GM12878 (cell line): Measurements from ENCODE around the gene MT3. TPM values are rescaled to one million over a fixed set of nuclear protein-coding genes. Genes with fewer than 3 reads are reported as not detected.

Experiments
- ATAC-seq: fragments of 200-7000 bp; cut with Tn5 transposase; 3 replicates; pipeline ENCODE4 v1.9.1; 2020; ENCODE audit warnings: mild to moderate bottlenecking, moderate library complexity
- BruUV-seq: library from RNA; stranded (reverse); fragments of 400-500 nt; replicated peaks from 2 replicates; lab custom pipeline; 2021; lab: Mats Ljungman, UMichigan
- CTCF ChIA-PET: fragments of 300-600 bp; sonication (Branson Sonifier 250); formaldehyde crosslinking; extraction: SDS; loops from one replicate; lab custom pipeline; 2021; ENCODE audit warnings: inconsistent platforms; lab: Yijun Ruan, JAX
- POLR2A ChIA-PET: fragments of 350-600 bp; formaldehyde crosslinking; extraction: SDS; loops from one replicate; lab custom pipeline; 2021; ENCODE audit warnings: inconsistent platforms; lab: Charles Lee
- RAD21 ChIA-PET: fragments of 300-600 bp; sonication (Branson Sonifier 250); formaldehyde crosslinking; loops from one replicate; lab custom pipeline; 2023; ENCODE audit warnings: antibody characterized with exemption; ENCODE audit not compliant: unreplicated experiment; lab: Charles Lee
- SMC1A ChIA-PET: fragments of 300-600 bp; sonication (Branson Sonifier 250); formaldehyde crosslinking; loops from one replicate; lab custom pipeline; 2023; ENCODE audit not compliant: unreplicated experiment, uncharacterized antibody; lab: Charles Lee
- DNase-seq: peaks from one replicate; pipeline ENCODE4 v3.0.0-alpha.2; 2011; ENCODE audit warnings: low read depth, low spot score
- FAIRE-seq: peaks from 3 replicates; lab custom pipeline; 2011; peaks lifted over from hg19 to GRCh38; lab: Jason Lieb, UNC
- H2AFZ ChIP-seq: 2 replicates; pipeline ENCODE4 v1.6.0; 2011; ENCODE audit warnings: low read depth, low read length, control low read depth; ENCODE audit not compliant: control insufficient read depth
- H3K27ac ChIP-seq: 2 replicates; pipeline ENCODE4 v1.5.1; 2011; ENCODE audit warnings: control low read depth; ENCODE audit not compliant: control insufficient read depth, insufficient read depth
- H3K27me3 ChIP-seq, 2 experiments: replicated peaks in 1 of 2; 2 replicates each; pipeline versions ENCODE4 v1.6.0 to v1.6.1; 2011; ENCODE audit warnings: low read length in 1 of 2; ENCODE audit not compliant: control insufficient read depth in 2 of 2, insufficient read depth in 2 of 2
- H3K36me3 ChIP-seq, 2 experiments: 2 replicates each; pipeline ENCODE4 v1.5.1; 2011; ENCODE audit warnings: low read length in 1 of 2; ENCODE audit not compliant: control insufficient read depth in 2 of 2, insufficient read depth in 2 of 2
- H3K4me1 ChIP-seq: 2 replicates; pipeline ENCODE4 v1.6.1; 2011; ENCODE audit warnings: mild to moderate bottlenecking, low read length, moderate library complexity, mixed read lengths; ENCODE audit not compliant: control insufficient read depth, insufficient read depth
- H3K4me2 ChIP-seq: 2 replicates; pipeline ENCODE4 v1.6.0; 2011; ENCODE audit warnings: control low read depth; ENCODE audit not compliant: control insufficient read depth, insufficient read depth
- H3K4me3 ChIP-seq: fragments of 200-600 bp; sonication (generic); 2 replicates; pipeline ENCODE4 v1.5.1; 2016
- H3K79me2 ChIP-seq: 2 replicates; pipeline ENCODE4 v1.6.0; 2011; ENCODE audit warnings: low read length; ENCODE audit not compliant: control insufficient read depth, insufficient read depth
- H3K9ac ChIP-seq: 2 replicates; pipeline ENCODE4 v1.8.0; 2011; ENCODE audit warnings: low read length, control low read depth, mixed read lengths; ENCODE audit not compliant: control insufficient read depth, insufficient read depth
- H3K9me3 ChIP-seq: replicated peaks from 3 replicates; pipeline ENCODE4 v1.5.1; 2011; ENCODE audit warnings: mild to moderate bottlenecking, low read length; ENCODE audit not compliant: control insufficient read depth, insufficient read depth
- H4K20me1 ChIP-seq: 2 replicates; pipeline ENCODE4 v1.6.0; 2011; ENCODE audit not compliant: control insufficient read depth, insufficient read depth
- DPF2 ChIP-seq: fragments of 450-650 bp; IDR thresholded peaks from 2 replicates; pipeline ENCODE4 v1.6.1; 2017; ENCODE audit warnings: mild to moderate bottlenecking
- ESRRA ChIP-seq: IDR thresholded peaks from 2 replicates; pipeline ENCODE4 v1.6.1; 2012; ENCODE audit warnings: mild to moderate bottlenecking, low read length, improper control_type of control experiment
- MTA3 ChIP-seq: IDR thresholded peaks from 2 replicates; pipeline ENCODE4 v1.6.1; 2012; ENCODE audit warnings: low read length, inconsistent platforms, borderline replicate concordance
- SREBF1 ChIP-seq: IDR thresholded peaks from 2 replicates; pipeline ENCODE4 v1.6.1; 2012; ENCODE audit warnings: mild to moderate bottlenecking, low read length
- WGBS: methylation state at CpG from one replicate; pipeline ENCODE4 v1.1.6; 2016; ENCODE audit warnings: low lambda C conversion rate; ENCODE audit not compliant: insufficient replicate concordance, insufficient coverage; ENCODE audit errors: missing lambda C conversion rate; 5-methylcytosine and 5-hydroxymethylcytosine counted together
- in situ Hi-C: fragments of 300-500 bp; cut with MboI; formaldehyde crosslinking; loops from 9 replicates; pipeline ENCODE4 v1.14.3; 2018; ENCODE audit warnings: mixed read lengths
- intact Hi-C: fragments of 100-400 bp; cut with micrococcal nuclease; formaldehyde crosslinking; loops from one replicate; pipeline ENCODE4 v1.14.2; 2022; ENCODE audit not compliant: unreplicated experiment
- polyA plus RNA-seq, 11 experiments: library from polyadenylated mRNA; depleted of rRNA in 4 of 11; unstranded in 6 of 11; stranded (reverse) in 5 of 11; fragments of >200 nt; fragmentation: Nextera tagmentation in 4 of 11; fragmentation: Illumina TruSeq in 1 of 11; extraction: Ambion mirVana in 4 of 11; extraction: Trizol in 1 of 11; gene quantifications; 1 replicate in 1 of 11; 2 replicates in 10 of 11; pipeline versions ENCODE4 v1.2.1 to v1.2.3, GENCODE V29; 2011 to 2016; ENCODE audit warnings: inconsistent platforms in 2 of 11, missing spikeins in 2 of 11, low read depth in 1 of 11
- total RNA-seq, 4 experiments: library from RNA; depleted of rRNA in 3 of 4; stranded (reverse); fragments of >200 nt in 3 of 4; fragmentation: Illumina TruSeq in 1 of 4; extraction: Trizol in 1 of 4; gene quantifications; 2 replicates each; pipeline versions ENCODE4 v1.2.1 to v1.2.3, GENCODE V29; 2013 to 2021
- TF ChIP-seq, protein P1 (sequence below): IDR thresholded peaks from 2 replicates; pipeline ENCODE4 v1.6.1; 2012; ENCODE audit warnings: mild to moderate bottlenecking, low read depth, low read length
- TF ChIP-seq, protein P2 (sequence below): IDR thresholded peaks from 2 replicates; pipeline ENCODE4 v1.6.1; 2011; ENCODE audit warnings: low read depth, low read length, improper control_type of control experiment, borderline replicate concordance
- TF ChIP-seq, protein P3 (sequence below): IDR thresholded peaks from 2 replicates; pipeline ENCODE4 v1.6.1; 2012; ENCODE audit warnings: improper control_type of control experiment, low read depth, low read length; ENCODE audit not compliant: insufficient replicate concordance

Gene MT3
- total and polyA plus RNA-seq, 10 of the 15 experiments (the other 5 are each of a cell fraction or from before 2014, with no cell fraction given) = 0.41 TPM; not detected in 9

DNA sequence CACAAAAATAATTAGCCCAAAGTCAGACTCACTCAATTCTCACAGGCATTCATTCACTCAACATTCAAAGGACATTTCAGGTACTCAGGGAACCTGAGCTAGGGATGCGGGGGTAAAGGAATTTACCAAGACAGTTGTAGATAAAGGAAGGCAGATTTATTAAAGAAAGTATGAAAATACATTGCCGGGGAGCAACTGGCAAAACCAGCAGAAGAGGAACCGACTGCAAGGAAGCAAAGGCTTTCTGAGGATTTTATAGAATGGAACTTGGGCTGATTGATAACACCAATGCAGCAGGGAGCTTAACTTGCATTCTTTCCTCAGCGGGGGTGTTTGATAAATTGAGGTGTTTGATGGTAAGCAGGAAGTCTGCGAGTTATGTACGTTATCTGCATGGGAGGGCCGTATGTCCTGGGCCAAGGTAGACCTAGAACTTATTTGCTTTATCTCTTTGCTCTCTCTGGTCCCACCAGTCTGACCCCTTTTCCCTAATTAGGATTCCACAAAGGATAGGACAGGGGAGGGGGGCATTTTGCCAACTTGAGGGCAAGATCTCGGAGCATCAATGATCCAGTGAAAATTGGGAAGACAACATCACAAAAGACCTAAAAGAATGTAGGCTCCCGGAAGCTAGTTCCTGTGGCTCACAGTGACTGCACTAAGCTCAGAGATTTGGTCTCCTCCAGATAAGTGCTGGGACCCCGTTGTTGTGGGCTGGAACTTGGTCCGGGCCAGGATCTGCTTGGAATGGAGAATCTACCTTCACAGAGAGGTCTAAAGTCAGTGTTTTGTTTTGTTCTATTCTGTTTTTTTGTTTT, 5.8 kb upstream of the MT3 start (continued):
- TF ChIP-seq, protein P1, sequence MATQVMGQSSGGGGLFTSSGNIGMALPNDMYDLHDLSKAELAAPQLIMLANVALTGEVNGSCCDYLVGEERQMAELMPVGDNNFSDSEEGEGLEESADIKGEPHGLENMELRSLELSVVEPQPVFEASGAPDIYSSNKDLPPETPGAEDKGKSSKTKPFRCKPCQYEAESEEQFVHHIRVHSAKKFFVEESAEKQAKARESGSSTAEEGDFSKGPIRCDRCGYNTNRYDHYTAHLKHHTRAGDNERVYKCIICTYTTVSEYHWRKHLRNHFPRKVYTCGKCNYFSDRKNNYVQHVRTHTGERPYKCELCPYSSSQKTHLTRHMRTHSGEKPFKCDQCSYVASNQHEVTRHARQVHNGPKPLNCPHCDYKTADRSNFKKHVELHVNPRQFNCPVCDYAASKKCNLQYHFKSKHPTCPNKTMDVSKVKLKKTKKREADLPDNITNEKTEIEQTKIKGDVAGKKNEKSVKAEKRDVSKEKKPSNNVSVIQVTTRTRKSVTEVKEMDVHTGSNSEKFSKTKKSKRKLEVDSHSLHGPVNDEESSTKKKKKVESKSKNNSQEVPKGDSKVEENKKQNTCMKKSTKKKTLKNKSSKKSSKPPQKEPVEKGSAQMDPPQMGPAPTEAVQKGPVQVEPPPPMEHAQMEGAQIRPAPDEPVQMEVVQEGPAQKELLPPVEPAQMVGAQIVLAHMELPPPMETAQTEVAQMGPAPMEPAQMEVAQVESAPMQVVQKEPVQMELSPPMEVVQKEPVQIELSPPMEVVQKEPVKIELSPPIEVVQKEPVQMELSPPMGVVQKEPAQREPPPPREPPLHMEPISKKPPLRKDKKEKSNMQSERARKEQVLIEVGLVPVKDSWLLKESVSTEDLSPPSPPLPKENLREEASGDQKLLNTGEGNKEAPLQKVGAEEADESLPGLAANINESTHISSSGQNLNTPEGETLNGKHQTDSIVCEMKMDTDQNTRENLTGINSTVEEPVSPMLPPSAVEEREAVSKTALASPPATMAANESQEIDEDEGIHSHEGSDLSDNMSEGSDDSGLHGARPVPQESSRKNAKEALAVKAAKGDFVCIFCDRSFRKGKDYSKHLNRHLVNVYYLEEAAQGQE = no peak
- TF ChIP-seq, protein P2, sequence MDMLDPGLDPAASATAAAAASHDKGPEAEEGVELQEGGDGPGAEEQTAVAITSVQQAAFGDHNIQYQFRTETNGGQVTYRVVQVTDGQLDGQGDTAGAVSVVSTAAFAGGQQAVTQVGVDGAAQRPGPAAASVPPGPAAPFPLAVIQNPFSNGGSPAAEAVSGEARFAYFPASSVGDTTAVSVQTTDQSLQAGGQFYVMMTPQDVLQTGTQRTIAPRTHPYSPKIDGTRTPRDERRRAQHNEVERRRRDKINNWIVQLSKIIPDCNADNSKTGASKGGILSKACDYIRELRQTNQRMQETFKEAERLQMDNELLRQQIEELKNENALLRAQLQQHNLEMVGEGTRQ = no peak
- TF ChIP-seq, all 136 proteins: peak for 0

DNA sequence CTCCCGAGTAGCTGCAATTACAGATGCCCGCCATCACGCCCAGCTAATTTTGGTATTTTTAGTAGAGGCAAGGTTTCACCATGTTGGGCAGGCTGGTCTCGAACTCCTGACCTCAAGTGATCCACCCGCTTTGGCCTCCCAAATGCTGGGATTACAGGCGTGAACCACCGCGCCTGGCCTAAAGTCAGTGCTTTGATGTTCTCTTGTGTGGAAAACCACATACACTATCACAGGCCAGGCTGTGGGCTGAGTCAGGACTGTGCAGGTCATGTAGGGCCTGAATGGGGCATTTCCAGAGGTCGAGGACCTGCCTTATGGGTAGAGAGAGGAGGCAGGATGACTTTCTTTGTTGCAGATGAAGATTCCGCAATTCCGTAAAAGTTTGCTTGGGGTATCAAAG, 5.1 kb upstream of the MT3 start:
- no peaks in the 10 kb centered on the region for H3K9me3 ChIP-seq
- intact Hi-C loops = no loop called here
- peaks cover 2 to 4% of the 10 kb centered on the region in 2 experiments; a peak in 3 of 4 replicates for H3K27me3 ChIP-seq
- H3K27ac ChIP-seq = no peak overlapping the region
- no peaks in the 10 kb centered on the region for H3K79me2 ChIP-seq
- TF ChIP-seq, protein P3, sequence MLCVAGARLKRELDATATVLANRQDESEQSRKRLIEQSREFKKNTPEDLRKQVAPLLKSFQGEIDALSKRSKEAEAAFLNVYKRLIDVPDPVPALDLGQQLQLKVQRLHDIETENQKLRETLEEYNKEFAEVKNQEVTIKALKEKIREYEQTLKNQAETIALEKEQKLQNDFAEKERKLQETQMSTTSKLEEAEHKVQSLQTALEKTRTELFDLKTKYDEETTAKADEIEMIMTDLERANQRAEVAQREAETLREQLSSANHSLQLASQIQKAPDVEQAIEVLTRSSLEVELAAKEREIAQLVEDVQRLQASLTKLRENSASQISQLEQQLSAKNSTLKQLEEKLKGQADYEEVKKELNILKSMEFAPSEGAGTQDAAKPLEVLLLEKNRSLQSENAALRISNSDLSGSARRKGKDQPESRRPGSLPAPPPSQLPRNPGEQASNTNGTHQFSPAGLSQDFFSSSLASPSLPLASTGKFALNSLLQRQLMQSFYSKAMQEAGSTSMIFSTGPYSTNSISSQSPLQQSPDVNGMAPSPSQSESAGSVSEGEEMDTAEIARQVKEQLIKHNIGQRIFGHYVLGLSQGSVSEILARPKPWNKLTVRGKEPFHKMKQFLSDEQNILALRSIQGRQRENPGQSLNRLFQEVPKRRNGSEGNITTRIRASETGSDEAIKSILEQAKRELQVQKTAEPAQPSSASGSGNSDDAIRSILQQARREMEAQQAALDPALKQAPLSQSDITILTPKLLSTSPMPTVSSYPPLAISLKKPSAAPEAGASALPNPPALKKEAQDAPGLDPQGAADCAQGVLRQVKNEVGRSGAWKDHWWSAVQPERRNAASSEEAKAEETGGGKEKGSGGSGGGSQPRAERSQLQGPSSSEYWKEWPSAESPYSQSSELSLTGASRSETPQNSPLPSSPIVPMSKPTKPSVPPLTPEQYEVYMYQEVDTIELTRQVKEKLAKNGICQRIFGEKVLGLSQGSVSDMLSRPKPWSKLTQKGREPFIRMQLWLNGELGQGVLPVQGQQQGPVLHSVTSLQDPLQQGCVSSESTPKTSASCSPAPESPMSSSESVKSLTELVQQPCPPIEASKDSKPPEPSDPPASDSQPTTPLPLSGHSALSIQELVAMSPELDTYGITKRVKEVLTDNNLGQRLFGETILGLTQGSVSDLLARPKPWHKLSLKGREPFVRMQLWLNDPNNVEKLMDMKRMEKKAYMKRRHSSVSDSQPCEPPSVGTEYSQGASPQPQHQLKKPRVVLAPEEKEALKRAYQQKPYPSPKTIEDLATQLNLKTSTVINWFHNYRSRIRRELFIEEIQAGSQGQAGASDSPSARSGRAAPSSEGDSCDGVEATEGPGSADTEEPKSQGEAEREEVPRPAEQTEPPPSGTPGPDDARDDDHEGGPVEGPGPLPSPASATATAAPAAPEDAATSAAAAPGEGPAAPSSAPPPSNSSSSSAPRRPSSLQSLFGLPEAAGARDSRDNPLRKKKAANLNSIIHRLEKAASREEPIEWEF = no peak
- TF ChIP-seq ESRRA (no peak), SREBF1 (no peak), MTA3 (no peak), DPF2 (no peak)
- TF ChIP-seq, all 136 proteins: peak for 0
- Histone ChIP-seq H3K4me3 (no peak overlapping the region), H2AFZ (no peak overlapping the region), H3K9ac (no peak overlapping the region), H4K20me1 (no peaks in the 10 kb centered on the region), H3K36me3 (no peaks in the 10 kb centered on the region), H3K4me2 (no peak overlapping the region), H3K4me1 (no peaks in the 10 kb centered on the region)
- ATAC-seq (no peak), DNase-seq (no peak), FAIRE-seq (no peak)
- ChIA-PET SMC1A (interaction anchor here (0.6 to 1.6 kb wide), 2 partner anchors 13 to 118 kb away, joined by 3 to 4 read pairs; no protein-coding TSS in a partner anchor), RAD21 (no interaction called here), POLR2A (no interaction called here), CTCF (no interaction called here)
- WGBS = 43% methylated on average over 11 of the region's 11 CpGs
- BruUV-seq = no TSS peak
- in situ Hi-C loops = no loop called here
